8988T (cell line): ENCODE measurements around the gene RNF123.
"Not testable (repeated sequence)": the region's sequence is repeated elsewhere in the genome, so short reads cannot be mapped to it uniquely, and the experiment has no call there.

Experiments
- DNase-seq: peaks from one replicate; pipeline ENCODE4 v3.0.0; 2011

The RNF123 gene

GRCh38 chr3:49721896-49722781 is 32.8 kb downstream of the RNF123 start:
- DNase-seq: no peak

- no peak for DNase-seq
Measured at GRCh38 chr3:49722896-49723295, 33.5 kb downstream of the RNF123 start.

- DNase-seq: no peak
Measured at GRCh38 chr3:49723296-49723627, 33.9 kb downstream of the RNF123 start.

GRCh38 chr3:49723628-49724551 is 34.5 kb downstream of the RNF123 start, which contains the start of gene GMPPB:
TSS of gene GMPPB (minus strand) at chr3:49723951. CDS start at chr3:49723726, 225 bp downstream.
- DNase-seq: peak; percentile 98

- DNase-seq: no peak
Measured at GRCh38 chr3:49724586-49724985, 35.2 kb downstream of the RNF123 start.

GRCh38 chr3:49725906-49726681 is 36.7 kb downstream of the RNF123 start:
- DNase-seq: no peak

- no peak for DNase-seq
Measured at GRCh38 chr3:49727154-49727923, 38.0 kb downstream of the RNF123 start.

GRCh38 chr3:49727924-49728361 is 38.6 kb downstream of the RNF123 start:
- no peak for DNase-seq

GRCh38 chr3:49729966-49730609 is 40.7 kb downstream of the RNF123 start:
- no peak for DNase-seq

- no peak for DNase-seq
Measured at GRCh38 chr3:49732597-49732996, 43.2 kb downstream of the RNF123 start.

GRCh38 chr3:49733551-49733950 is 44.2 kb downstream of the RNF123 start:
- DNase-seq: no peak

GRCh38 chr3:49734752-49735151 is 45.4 kb downstream of the RNF123 start:
- DNase-seq: no peak

- DNase-seq: no peak
Measured at GRCh38 chr3:49738067-49738713, 48.8 kb downstream of the RNF123 start.

GRCh38 chr3:49740427-49740826 is 51.1 kb downstream of the RNF123 start:
- DNase-seq: no peak

- DNase-seq: no peak
Measured at GRCh38 chr3:49745986-49746385, 56.6 kb downstream of the RNF123 start.

GRCh38 chr3:49747792-49748480 is 58.6 kb downstream of the RNF123 start:
- no peak for DNase-seq

GRCh38 chr3:49748874-49749273 is 59.5 kb downstream of the RNF123 start:
- not testable (repeated sequence) for DNase-seq

GRCh38 chr3:49750056-49750455 is 60.7 kb downstream of the RNF123 start:
- DNase-seq: no peak

GRCh38 chr3:49751501-49751900 is 62.1 kb downstream of the RNF123 start:
- DNase-seq: no peak

- DNase-seq: no peak
Measured at GRCh38 chr3:49754536-49754935, 65.2 kb downstream of the RNF123 start.
